ENCODE results near the gene IFITM2. TPM values are rescaled to one million over a fixed set of nuclear protein-coding genes. Genes with fewer than 3 reads are reported as not detected.
A peak's percentile ranks its signal among the peaks of the same experiment; 100 is the strongest.
"Not testable (repeated sequence)": the region's sequence is repeated elsewhere in the genome, so short reads cannot be mapped to it uniquely, and the experiment has no call there.

IFITM2 gene
- polyA plus RNA-seq, 1 of the 3 experiments (the other 2 are of a cell fraction): 518 TPM

DNA sequence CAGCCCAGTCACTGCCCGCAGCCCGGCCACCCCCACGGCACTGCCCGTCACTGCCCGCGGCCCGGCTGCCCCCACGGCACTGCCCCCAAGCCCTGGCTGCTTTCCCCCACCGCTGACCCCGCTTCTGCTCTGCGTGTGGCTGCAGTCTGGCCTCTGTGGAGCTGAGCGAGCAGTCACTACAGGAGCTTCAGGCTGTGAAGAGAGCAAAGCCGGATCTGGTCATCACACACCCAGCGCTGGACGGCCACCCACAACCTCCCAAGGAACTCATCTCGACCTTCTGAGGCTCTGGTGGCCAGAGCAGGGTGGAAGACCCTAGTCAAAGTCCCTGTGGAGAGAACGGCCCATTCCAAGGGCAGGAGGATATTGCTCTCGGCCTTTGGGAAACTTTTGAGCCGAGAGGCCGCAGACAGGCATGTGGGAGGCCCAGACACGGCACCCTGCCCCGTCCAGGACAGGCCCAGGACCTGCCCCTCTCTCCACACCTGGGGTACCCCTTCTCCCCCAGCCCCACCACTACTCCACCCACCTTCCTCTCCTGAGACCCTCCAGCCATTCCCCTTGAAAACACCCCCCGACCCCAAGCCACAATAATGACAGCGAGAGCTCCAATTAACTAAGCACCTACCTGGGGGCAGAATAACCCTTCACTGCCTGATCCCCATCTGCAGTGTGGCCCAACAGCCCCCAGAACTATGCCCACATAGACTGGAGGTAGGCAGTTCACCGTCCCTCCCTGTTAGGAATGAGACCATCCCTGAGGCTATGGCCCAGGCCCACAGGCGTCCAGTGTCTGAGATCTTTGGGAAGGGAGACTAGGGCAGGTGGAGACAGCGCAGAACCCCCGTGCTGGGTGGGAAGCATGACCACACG lies 22.4 kb upstream of the IFITM2 start (continued):
- TF ChIP-seq FOSL2 (IDR thresholded peaks at IDR 0.05; ENCODE audit: borderline replicate concordance, low read depth) (no peak), ELF1 (IDR thresholded peaks at IDR 0.05) (no peak)
- TF ChIP-seq, protein P1, sequence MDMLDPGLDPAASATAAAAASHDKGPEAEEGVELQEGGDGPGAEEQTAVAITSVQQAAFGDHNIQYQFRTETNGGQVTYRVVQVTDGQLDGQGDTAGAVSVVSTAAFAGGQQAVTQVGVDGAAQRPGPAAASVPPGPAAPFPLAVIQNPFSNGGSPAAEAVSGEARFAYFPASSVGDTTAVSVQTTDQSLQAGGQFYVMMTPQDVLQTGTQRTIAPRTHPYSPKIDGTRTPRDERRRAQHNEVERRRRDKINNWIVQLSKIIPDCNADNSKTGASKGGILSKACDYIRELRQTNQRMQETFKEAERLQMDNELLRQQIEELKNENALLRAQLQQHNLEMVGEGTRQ (IDR thresholded peaks at IDR 0.05; ENCODE audit: borderline replicate concordance, low read depth, low read length): no peak
- TF ChIP-seq, protein P2, sequence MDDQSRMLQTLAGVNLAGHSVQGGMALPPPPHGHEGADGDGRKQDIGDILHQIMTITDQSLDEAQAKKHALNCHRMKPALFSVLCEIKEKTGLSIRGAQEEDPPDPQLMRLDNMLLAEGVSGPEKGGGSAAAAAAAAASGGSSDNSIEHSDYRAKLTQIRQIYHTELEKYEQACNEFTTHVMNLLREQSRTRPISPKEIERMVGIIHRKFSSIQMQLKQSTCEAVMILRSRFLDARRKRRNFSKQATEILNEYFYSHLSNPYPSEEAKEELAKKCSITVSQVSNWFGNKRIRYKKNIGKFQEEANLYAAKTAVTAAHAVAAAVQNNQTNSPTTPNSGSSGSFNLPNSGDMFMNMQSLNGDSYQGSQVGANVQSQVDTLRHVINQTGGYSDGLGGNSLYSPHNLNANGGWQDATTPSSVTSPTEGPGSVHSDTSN (IDR thresholded peaks at IDR 0.05): no peak

- Histone ChIP-seq H3K79me2 (ENCODE audit: insufficient read depth) (no peaks in the 10 kb centered on the region), H3K4me3 (ENCODE audit: low read depth in 2 of 2, low read length in 1 of 2) (no peak overlapping the region), H3K27me3 (ENCODE audit: insufficient read depth) (peaks cover 20% of the 10 kb centered on the region), H3K4me2 (no peak overlapping the region), H3K36me3 (replicated peaks in 1 of 2; ENCODE audit: control insufficient read depth in 1 of 2, insufficient read depth in 2 of 2, low read length in 1 of 2) (no peaks in the 10 kb centered on the region), H3K4me1 (ENCODE audit: control insufficient read depth in 1 of 2, insufficient read depth in 2 of 2, low read depth in 1 of 2, low read length in 1 of 2) (peaks cover 0 to 9% of the 10 kb centered on the region in 2 experiments; a peak in 1 of 4 replicates), H3K9ac (no peak overlapping the region), H4K20me1 (ENCODE audit: insufficient read depth) (no peaks in the 10 kb centered on the region), H3K27ac (ENCODE audit: low read depth in 2 of 2, low read length in 1 of 2) (no peak overlapping the region), H3K9me3 (no peaks in the 10 kb centered on the region), H3F3A (replicated peaks; ENCODE audit: insufficient read depth) (no peaks in the 10 kb centered on the region), H3K9me2 (no peaks in the 10 kb centered on the region), H2AFZ (ENCODE audit: low read depth) (no peak overlapping the region)
- ChIA-PET POLR2A (no interaction called here), CTCF (interaction anchor here (0.8 to 2.0 kb wide), 2 partner anchors 16 to 233 kb away, joined by 3 to 4 read pairs; no protein-coding TSS in a partner anchor)
- TF ChIP-seq NRF1 (IDR thresholded peaks at IDR 0.05; ENCODE audit: low read depth, low read length): no peak
- no peak for TF ChIP-seq SMC3 (IDR thresholded peaks at IDR 0.05; ENCODE audit: low read depth, low read length)
- TF ChIP-seq YY1 (IDR thresholded peaks at IDR 0.05; ENCODE audit: low read depth): no peak
- TF ChIP-seq POLR2AphosphoS5 (IDR thresholded peaks at IDR 0.05; ENCODE audit: low read depth, low read length): no peak
- TF ChIP-seq REST (IDR thresholded peaks at IDR 0.05; ENCODE audit: low read depth, low read length): no peak
- TF ChIP-seq SIN3A (IDR thresholded peaks at IDR 0.05; ENCODE audit: borderline replicate concordance, low read depth, low read length): no peak
- WGBS (ENCODE audit: low lambda C conversion rate): 51% methylated on average over 7 of the region's 8 CpGs
- DNase-seq: peak; percentile 33
These were observed 21.8 kb upstream of the IFITM2 start for GRCh38 chr11:285894-286220.

GRCh38 chr11:286977-287820 lies 20.4 kb upstream of the IFITM2 start:
- H3K9me2 ChIP-seq; H2AFZ ChIP-seq (ENCODE audit: low read depth); H3K4me3 ChIP-seq (ENCODE audit: low read depth in 2 of 2, low read length in 1 of 2); H3F3A ChIP-seq (replicated peaks; ENCODE audit: insufficient read depth); H3K4me1 ChIP-seq (ENCODE audit: control insufficient read depth in 1 of 2, insufficient read depth in 2 of 2, low read depth in 1 of 2, low read length in 1 of 2); H3K27me3 ChIP-seq (ENCODE audit: insufficient read depth); H3K9ac ChIP-seq; H3K27ac ChIP-seq (ENCODE audit: low read depth in 2 of 2, low read length in 1 of 2); H3K79me2 ChIP-seq (ENCODE audit: insufficient read depth); H3K9me3 ChIP-seq; H4K20me1 ChIP-seq (ENCODE audit: insufficient read depth); H3K36me3 ChIP-seq (replicated peaks in 1 of 2; ENCODE audit: control insufficient read depth in 1 of 2, insufficient read depth in 2 of 2, low read length in 1 of 2); H3K4me2 ChIP-seq: not testable (repeated sequence)
- DNase-seq: peak; percentile 37
- ChIA-PET POLR2A (interaction anchor here (0.8 kb wide), 1 partner anchor 8 kb away, joined by 3 read pairs; no protein-coding TSS in a partner anchor), CTCF (interaction anchor here (0.9 to 2.1 kb wide), 4 partner anchors 13 to 36 kb away, joined by 3 to 6 read pairs (median 4); no protein-coding TSS in a partner anchor)
- 69% methylated on average over 27 of the region's 27 CpGs for WGBS (ENCODE audit: low lambda C conversion rate)
